SK-N-MC (cell line): ENCODE results near the gene MAPK13.
"Not testable (repeated sequence)": the region's sequence is repeated elsewhere in the genome, so short reads cannot be mapped to it uniquely, and the experiment has no call there.

Experiments used
- DNase-seq: peaks from one replicate; pipeline ENCODE4 v3.0.0-alpha.2; 2011; ENCODE audit warnings: low read depth, low spot score
- H3K27ac ChIP-seq: fragments of 200-600 bp; sonication (generic); 2 replicates; pipeline ENCODE4 v1.5.1; 2016; ENCODE audit warnings: mixed run types
- H3K36me3 ChIP-seq: fragments of 200-600 bp; sonication (generic); 2 replicates; pipeline ENCODE4 v1.6.1; 2017; ENCODE audit warnings: antibody characterized with exemption, low read length, mixed read lengths; ENCODE audit not compliant: insufficient read depth
- H3K4me3 ChIP-seq: fragments of 200-600 bp; sonication (generic); 2 replicates; pipeline ENCODE4 v1.5.1; 2016
- H3K9ac ChIP-seq: fragments of 200-600 bp; sonication (generic); 2 replicates; pipeline ENCODE4 v1.8.0; 2017; ENCODE audit warnings: mixed run types, mixed read lengths; ENCODE audit not compliant: insufficient read length
- H3K9me3 ChIP-seq: fragments of 200-600 bp; sonication (generic); 2 replicates; pipeline ENCODE4 v1.6.1; 2017; ENCODE audit warnings: low read depth, mild to moderate bottlenecking, antibody characterized with exemption, low read length, moderate library complexity, mixed read lengths
- EZH2 ChIP-seq: fragments of 200-600 bp; sonication (generic); IDR thresholded peaks from one replicate; pipeline ENCODE4 v1.6.1; 2017; ENCODE audit warnings: antibody characterized with exemption
- FOXP2 ChIP-seq: optimal IDR thresholded peaks from 2 replicates; pipeline ENCODE3; 2011; ENCODE audit warnings: mild to moderate bottlenecking, moderate library complexity; ENCODE audit not compliant: insufficient read depth; ENCODE audit errors: extremely low read length, control extremely low read depth
- POLR2AphosphoS5 ChIP-seq: IDR thresholded peaks from 2 replicates; pipeline ENCODE4 v1.6.1; 2012; ENCODE audit warnings: mild to moderate bottlenecking, low read depth, low read length, borderline replicate concordance

MAPK13 gene

GRCh38 chr6:36129941-36130666, at the start of gene MAPK13:
MAPK13 (plus strand) TSS chr6:36130513; CDS start chr6:36130583, 70 bp downstream.
- TF ChIP-seq POLR2AphosphoS5, result no peak
- TF ChIP-seq EZH2, result no peak
- TF ChIP-seq FOXP2, result no peak
- DNase-seq, result no peak
- H3K9ac ChIP-seq, result peak within 1 kb of the TSS; percentile 10
- no peaks in the 10 kb centered on the region for H3K9me3 ChIP-seq
- no peak within 1 kb of the TSS for H3K4me3 ChIP-seq
- H3K27ac ChIP-seq, result no peak within 1 kb of the TSS
- no peaks in the 10 kb centered on the region for H3K36me3 ChIP-seq

- no peak overlapping the region for H3K27ac ChIP-seq
- H3K4me3 ChIP-seq, result no peak overlapping the region
- TF ChIP-seq FOXP2, result no peak
- TF ChIP-seq POLR2AphosphoS5, result no peak
- no peak for TF ChIP-seq EZH2
- H3K9me3 ChIP-seq, result peaks cover 13% of the 10 kb centered on the region
- DNase-seq, result no peak
- peaks cover 78% of the 10 kb centered on the region for H3K36me3 ChIP-seq
- no peak overlapping the region for H3K9ac ChIP-seq
Observed at GRCh38 chr6:36082318-36082717, 48.0 kb upstream of the MAPK13 start.

- no peak overlapping the region for H3K9ac ChIP-seq
- DNase-seq, result no peak
- H3K9me3 ChIP-seq, result peaks cover 13% of the 10 kb centered on the region
- H3K27ac ChIP-seq, result no peak overlapping the region
- TF ChIP-seq FOXP2 (no peak), POLR2AphosphoS5 (no peak), EZH2 (no peak)
- no peak overlapping the region for H3K4me3 ChIP-seq
- peaks cover 66% of the 10 kb centered on the region for H3K36me3 ChIP-seq
Observed at GRCh38 chr6:36083446-36083845, 46.9 kb upstream of the MAPK13 start.

GRCh38 chr6:36088204-36088603, 42.1 kb upstream of the MAPK13 start:
- H3K27ac ChIP-seq, DNase-seq, H3K9ac ChIP-seq, H3K9me3 ChIP-seq, H3K4me3 ChIP-seq: not testable (repeated sequence)
- H3K36me3 ChIP-seq, result peaks cover 19% of the 10 kb centered on the region

- TF ChIP-seq POLR2AphosphoS5, result no peak
- TF ChIP-seq FOXP2, result no peak
- TF ChIP-seq EZH2, result no peak
- no peaks in the 10 kb centered on the region for H3K9me3 ChIP-seq
- DNase-seq, result no peak
- H3K27ac ChIP-seq, result no peak overlapping the region
- H3K9ac ChIP-seq, result no peak overlapping the region
- H3K36me3 ChIP-seq, result peaks cover 10% of the 10 kb centered on the region
- H3K4me3 ChIP-seq, result no peak overlapping the region
Observed at GRCh38 chr6:36089048-36089447, 41.3 kb upstream of the MAPK13 start.

GRCh38 chr6:36094238-36094637, 36.1 kb upstream of the MAPK13 start:
- Histone ChIP-seq H3K4me3 (no peak overlapping the region), H3K9me3 (no peaks in the 10 kb centered on the region), H3K36me3 (peaks cover 6% of the 10 kb centered on the region), H3K27ac (no peak overlapping the region), H3K9ac (no peak overlapping the region)
- no peak for DNase-seq
- TF ChIP-seq EZH2 (no peak), POLR2AphosphoS5 (no peak), FOXP2 (no peak)

GRCh38 chr6:36094753-36095496, 35.4 kb upstream of the MAPK13 start:
- Histone ChIP-seq H3K9ac (no peak overlapping the region), H3K9me3 (no peaks in the 10 kb centered on the region), H3K36me3 (peaks cover 8% of the 10 kb centered on the region), H3K4me3 (no peak overlapping the region), H3K27ac (no peak overlapping the region)
- no peak for TF ChIP-seq EZH2
- TF ChIP-seq FOXP2, result no peak
- TF ChIP-seq POLR2AphosphoS5, result no peak
- peak; percentile 22 for DNase-seq

GRCh38 chr6:36095497-36096391, 34.6 kb upstream of the MAPK13 start:
- peaks cover 12% of the 10 kb centered on the region for H3K36me3 ChIP-seq
- no peak for DNase-seq
- H3K27ac ChIP-seq, result no peak overlapping the region
- no peak overlapping the region for H3K9ac ChIP-seq
- TF ChIP-seq POLR2AphosphoS5 (no peak), EZH2 (no peak), FOXP2 (no peak)
- H3K4me3 ChIP-seq, result no peak overlapping the region
- H3K9me3 ChIP-seq, result no peaks in the 10 kb centered on the region
